ENCODE results near the gene SPDL1. TPM values are rescaled to one million over a fixed set of nuclear protein-coding genes. Genes with fewer than 3 reads are reported as not detected.

Gene SPDL1
- 6.8 TPM for total RNA-seq
- polyA plus RNA-seq (ENCODE audit: insufficient read depth, low read depth, low replicate concordance) = 3.2 TPM
- long read RNA-seq, donor 1, partial matches to known transcripts = 0 of 2 reads
- long read RNA-seq, donor 1, other reads (novel, unspliced or antisense) = 0 of 2 reads
- long read RNA-seq, donor 2, partial matches to known transcripts = 0 of 2 reads
- long read RNA-seq, donor 2, other reads (novel, unspliced or antisense) = 0 of 2 reads
- long read RNA-seq, donor 3 = 0 reads
- long read RNA-seq, donor 4, partial matches to known transcripts = 0 of 3 reads
- long read RNA-seq, donor 4, other reads (novel, unspliced or antisense) = 0 of 3 reads
- long read RNA-seq, donor 5 = 0 reads
- long read RNA-seq, donor 6, partial matches to known transcripts = 6 of 10 reads
- long read RNA-seq, donor 6, other reads (novel, unspliced or antisense) = 0 of 10 reads
- long read RNA-seq, donor 7, partial matches to known transcripts = 1 of 4 reads
- long read RNA-seq, donor 7, other reads (novel, unspliced or antisense) = 1 of 4 reads
- long read RNA-seq, donor 8, partial matches to known transcripts = 0 of 1 reads
- long read RNA-seq, donor 8, other reads (novel, unspliced or antisense) = 0 of 1 reads
- long read RNA-seq, donor 9, partial matches to known transcripts = 0 of 2 reads
- long read RNA-seq, donor 9, other reads (novel, unspliced or antisense) = 0 of 2 reads
- long read RNA-seq, donor 10, partial matches to known transcripts = 0 of 1 reads
- long read RNA-seq, donor 10, other reads (novel, unspliced or antisense) = 0 of 1 reads

- H3K27me3 ChIP-seq (ENCODE audit: control insufficient read depth, insufficient read depth, low read length) = no peaks in the 10 kb centered on the region
- peaks cover 0 to 4% (median 0%) of the 10 kb centered on the region in 3 donors for H3K36me3 ChIP-seq (ENCODE audit: control insufficient read depth in 2 of 3, insufficient read depth in 3 of 3, low read length in 3 of 3)
- peak within 1 kb of the TSS; percentile 43 to 80 (median 73) for H3K9ac ChIP-seq (ENCODE audit: low read length in 3 of 3)
- intact Hi-C loops (cut with DNase I) = no loop called here
- peaks cover 0 to 6% (median 0%) of the 10 kb centered on the region in 3 donors for H3K4me1 ChIP-seq (ENCODE audit: control insufficient read depth in 2 of 3, insufficient read depth in 2 of 3, low read depth in 1 of 3, low read length in 3 of 3)
- FAIRE-seq = peak; percentile 75
- peak within 1 kb of the TSS in 1 of 2 donors; percentile 43 for H3K27ac ChIP-seq (ENCODE audit: low read depth in 2 of 2, low read length in 2 of 2)
- DNase-seq = peak; percentile 97 to 99 (median 98)
- H3K4me3 ChIP-seq (ENCODE audit: low read length in 3 of 3) = peak within 1 kb of the TSS; percentile 79 to 86 (median 80)
- H3K9me3 ChIP-seq (ENCODE audit: control insufficient read depth in 2 of 3, insufficient read depth in 1 of 3, low read length in 3 of 3) = no peaks in the 10 kb centered on the region
- TF ChIP-seq CTCF (IDR thresholded peaks at IDR 0.05; ENCODE audit: borderline replicate concordance, extremely low read depth, insufficient read depth) = no peak
Measured at GRCh38 chr5:169583424-169584220, at the start of gene SPDL1. Gene SPDL1 (plus strand): TSS chr5:169583773. CDS start chr5:169588417, 4,644 bp downstream.

- DNase-seq = peak in 1 of 5 donors; percentile 87
- Histone ChIP-seq H3K36me3 (ENCODE audit: control insufficient read depth in 2 of 3, insufficient read depth in 3 of 3, low read length in 3 of 3) (no peaks in the 10 kb centered on the region), H3K9me3 (ENCODE audit: control insufficient read depth in 2 of 3, insufficient read depth in 1 of 3, low read length in 3 of 3) (no peaks in the 10 kb centered on the region), H3K27me3 (ENCODE audit: control insufficient read depth, insufficient read depth, low read length) (no peaks in the 10 kb centered on the region), H3K9ac (ENCODE audit: low read length in 3 of 3) (no peak overlapping the region), H3K4me1 (ENCODE audit: control insufficient read depth in 2 of 3, insufficient read depth in 2 of 3, low read depth in 1 of 3, low read length in 3 of 3) (no peaks in the 10 kb centered on the region), H3K4me3 (ENCODE audit: low read length in 3 of 3) (no peak overlapping the region), H3K27ac (ENCODE audit: low read depth in 2 of 2, low read length in 2 of 2) (no peak overlapping the region)
- TF ChIP-seq CTCF (IDR thresholded peaks at IDR 0.05; ENCODE audit: borderline replicate concordance, extremely low read depth, insufficient read depth) = no peak
- intact Hi-C loops (cut with DNase I) = no loop called here
- FAIRE-seq = no peak
Measured at GRCh38 chr5:169534311-169534880, 49.2 kb upstream of the SPDL1 start.

GRCh38 chr5:169534939-169535338 is 48.6 kb upstream of the SPDL1 start:
- H3K9me3 ChIP-seq (ENCODE audit: control insufficient read depth in 2 of 3, insufficient read depth in 1 of 3, low read length in 3 of 3) = no peaks in the 10 kb centered on the region
- no peaks in the 10 kb centered on the region for H3K4me1 ChIP-seq (ENCODE audit: control insufficient read depth in 2 of 3, insufficient read depth in 2 of 3, low read depth in 1 of 3, low read length in 3 of 3)
- no peaks in the 10 kb centered on the region for H3K27me3 ChIP-seq (ENCODE audit: control insufficient read depth, insufficient read depth, low read length)
- no peaks in the 10 kb centered on the region for H3K36me3 ChIP-seq (ENCODE audit: control insufficient read depth in 2 of 3, insufficient read depth in 3 of 3, low read length in 3 of 3)
- H3K9ac ChIP-seq (ENCODE audit: low read length in 3 of 3) = no peak overlapping the region
- no peak overlapping the region for H3K4me3 ChIP-seq (ENCODE audit: low read length in 3 of 3)
- DNase-seq (no peak), FAIRE-seq (no peak)
- no peak for TF ChIP-seq CTCF (IDR thresholded peaks at IDR 0.05; ENCODE audit: borderline replicate concordance, extremely low read depth, insufficient read depth)
- intact Hi-C loops (cut with DNase I) = no loop called here
- no peak overlapping the region for H3K27ac ChIP-seq (ENCODE audit: low read depth in 2 of 2, low read length in 2 of 2)
